ENCODE results near the gene UNC45A.

- TF ChIP-seq POLR2A (IDR thresholded peaks at IDR 0.05), result no peak
- TF ChIP-seq CTCF (IDR thresholded peaks at IDR 0.05), result no peak
- TF ChIP-seq EP300 (IDR thresholded peaks at IDR 0.05), result no peak
Observed at GRCh38 chr15:90895571-90896117, 39.4 kb upstream of the UNC45A start.
